Stimulated activated CD4-positive, alpha-beta T cell treated with anti-CD3 and anti-CD28 coated beads, Interleukin-1b, Interleukin-23, amount 100 ng/mL, for 4 hours (primary cell): Measurements from ENCODE around the gene JAML.
"Not testable (repeated sequence)": the region's sequence is repeated elsewhere in the genome, so short reads cannot be mapped to it uniquely, and the experiment has no call there.

Source experiments
- DNase-seq, 2 donors: peaks; one replicate each; pipeline ENCODE4 v3.0.0-alpha.2; 2020; ENCODE audit warnings: low read depth in 2 of 2

The JAML gene

GRCh38 chr11:118194835-118195627 lies 29.8 kb downstream of the JAML start:
- no peak for DNase-seq

DNA sequence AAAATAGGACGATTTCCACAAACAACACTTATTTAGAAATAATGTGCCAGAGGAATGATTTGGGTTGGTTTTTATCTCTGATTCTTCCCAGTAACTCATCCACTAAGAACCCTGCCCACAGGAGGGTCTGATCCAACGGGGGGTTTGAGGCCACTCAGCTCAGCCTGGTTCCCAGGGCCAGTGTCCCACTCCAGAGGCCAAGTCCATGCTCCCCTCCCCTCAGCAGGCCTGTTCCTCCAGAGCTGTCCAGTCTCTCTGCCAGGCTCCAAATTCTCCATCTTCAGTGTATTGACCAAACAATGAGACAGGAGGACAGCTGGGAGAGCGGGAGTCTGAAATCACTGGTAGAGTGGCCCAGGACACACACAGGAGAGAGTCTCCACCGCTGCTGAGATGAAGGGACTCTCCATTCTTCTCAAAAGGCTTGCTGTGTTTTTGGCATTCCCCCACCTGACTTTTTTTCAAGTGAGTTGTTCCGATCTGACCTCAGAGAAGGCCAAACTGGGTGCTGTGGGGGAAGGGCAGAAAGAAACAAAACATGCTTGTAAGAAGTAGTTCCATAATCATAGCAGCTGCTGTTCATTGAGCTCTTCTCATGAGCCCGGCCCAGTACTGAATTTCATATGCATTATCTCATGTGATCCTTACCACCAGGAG lies 30.8 kb downstream of the JAML start:
- no peak for DNase-seq

GRCh38 chr11:118192817-118193216 lies 32.0 kb downstream of the JAML start:
- not testable (repeated sequence) for DNase-seq

GRCh38 chr11:118190942-118191506 lies 33.8 kb downstream of the JAML start:
- DNase-seq, result not testable (repeated sequence)

DNA sequence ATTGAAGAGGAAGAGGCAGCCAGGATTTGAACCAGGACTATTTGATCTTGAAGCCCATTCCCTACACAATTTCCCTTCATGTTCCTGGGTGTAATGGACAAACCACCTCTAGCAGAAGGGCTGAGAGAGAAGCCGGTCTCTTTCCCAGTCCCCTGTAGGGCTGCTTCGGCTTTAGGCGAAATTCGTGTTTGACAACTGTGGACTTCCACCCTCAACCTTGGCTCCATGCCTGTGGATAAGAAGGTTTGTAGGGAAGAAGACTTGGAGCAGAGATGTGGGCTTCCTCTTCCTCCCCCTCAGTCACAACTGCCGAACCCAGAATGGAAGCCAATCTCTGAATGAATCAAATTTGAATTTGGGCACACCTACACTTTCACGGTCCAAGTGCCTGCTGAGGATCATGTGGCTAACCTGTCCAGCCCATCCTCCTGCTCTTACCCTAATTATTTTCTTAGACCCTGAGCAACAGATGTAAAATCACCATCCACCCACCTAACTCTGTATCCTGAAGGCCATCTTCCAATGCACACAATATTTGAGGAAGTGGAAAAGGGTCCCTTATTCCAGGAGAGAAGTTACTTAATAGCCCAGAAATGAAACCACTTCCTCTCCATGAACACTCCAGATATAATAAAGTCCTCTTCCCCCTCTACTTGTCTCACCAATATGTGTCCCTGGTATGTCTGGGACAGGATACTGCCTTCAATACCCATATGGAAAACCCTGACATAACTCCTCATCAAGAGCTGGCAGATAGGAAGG lies 38.3 kb downstream of the JAML start:
- no peak for DNase-seq

GRCh38 chr11:118184784-118185579 lies 39.8 kb downstream of the JAML start:
- DNase-seq, result no peak

GRCh38 chr11:118183691-118184090 lies 41.1 kb downstream of the JAML start:
- not testable (repeated sequence) for DNase-seq

- DNase-seq, result peak in 1 of 2 donors; percentile 7
Measured at GRCh38 chr11:118180300-118180703, 44.5 kb downstream of the JAML start.

- DNase-seq, result no peak
Measured at GRCh38 chr11:118176778-118177134, 48.1 kb downstream of the JAML start.

DNA sequence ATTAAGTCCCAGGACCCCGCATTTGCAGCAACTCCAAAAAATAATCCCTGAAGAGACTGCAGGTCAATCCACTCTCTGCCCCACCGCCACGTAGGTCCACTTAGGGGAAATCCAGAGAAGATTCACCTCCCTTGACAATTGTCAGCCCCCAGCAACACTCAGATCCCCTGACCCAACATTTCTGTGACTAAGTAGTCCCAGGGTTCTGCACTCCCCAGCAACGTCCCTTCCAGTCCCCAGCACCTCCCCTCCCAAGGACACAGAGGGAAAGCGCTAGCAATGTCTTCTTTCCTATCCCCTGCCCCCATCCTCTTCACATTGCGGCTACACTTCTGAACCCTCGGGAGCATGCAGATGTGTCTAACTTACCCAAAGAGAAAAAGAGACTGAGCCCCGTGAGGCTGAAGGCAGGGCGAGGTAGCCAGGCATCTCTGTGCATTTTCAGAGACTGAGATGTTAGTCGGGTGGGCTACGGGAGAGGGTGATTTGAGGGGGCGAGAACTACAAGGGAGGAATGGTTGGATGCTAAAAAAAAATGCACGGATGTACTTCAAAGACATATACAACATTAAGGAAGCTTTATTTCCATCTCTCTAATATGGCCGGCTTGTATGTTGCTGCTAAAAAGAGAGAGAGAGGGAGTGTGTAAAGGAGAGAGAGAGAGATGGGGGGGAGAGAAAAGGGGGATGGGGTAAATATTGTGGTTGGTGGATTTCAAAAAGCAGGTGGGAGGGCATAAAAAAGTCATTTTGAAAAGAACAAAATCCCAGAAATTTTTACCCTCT lies 48.6 kb downstream of the JAML start, which contains the start of gene SCN2B:
SCN2B (minus strand) TSS at position 647 of the 785 bp plus-strand sequence; CDS start at position 439, 208 bp downstream.
- DNase-seq, result no peak

GRCh38 chr11:118175031-118175992 lies 49.5 kb downstream of the JAML start:
- no peak for DNase-seq

DNA sequence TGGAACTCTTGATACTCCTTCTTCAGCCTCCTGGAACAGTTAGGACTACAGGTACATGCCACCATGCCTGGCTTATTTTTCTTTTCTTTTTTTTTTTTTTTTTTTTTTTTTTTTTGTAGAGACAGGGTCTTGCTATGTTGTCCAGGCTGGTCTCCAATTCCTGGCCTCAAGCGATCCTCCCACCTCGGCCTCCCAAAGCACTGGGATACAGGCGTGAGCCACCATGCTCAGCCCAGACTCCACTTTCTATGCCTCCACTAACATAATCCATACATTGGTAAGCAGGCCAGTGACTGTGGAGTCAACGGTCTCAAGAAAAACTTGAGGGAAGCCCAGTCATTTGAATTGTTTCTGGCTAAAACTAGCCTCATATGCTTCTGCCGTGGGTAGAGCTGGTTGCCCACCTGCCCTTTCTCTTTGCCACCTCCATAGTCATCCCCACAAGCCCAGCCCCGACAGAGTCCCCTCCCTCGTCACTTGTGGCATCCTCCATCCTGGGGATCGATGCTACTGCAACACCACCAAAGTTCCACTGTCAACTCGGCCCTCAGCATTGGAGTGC lies 50.7 kb downstream of the JAML start:
- DNase-seq, result no peak

GRCh38 chr11:118172356-118172755 lies 52.5 kb downstream of the JAML start:
- no peak for DNase-seq

- peak; percentile 63 to 67 for DNase-seq
Measured at GRCh38 chr11:118171269-118172062, 53.3 kb downstream of the JAML start.

DNA sequence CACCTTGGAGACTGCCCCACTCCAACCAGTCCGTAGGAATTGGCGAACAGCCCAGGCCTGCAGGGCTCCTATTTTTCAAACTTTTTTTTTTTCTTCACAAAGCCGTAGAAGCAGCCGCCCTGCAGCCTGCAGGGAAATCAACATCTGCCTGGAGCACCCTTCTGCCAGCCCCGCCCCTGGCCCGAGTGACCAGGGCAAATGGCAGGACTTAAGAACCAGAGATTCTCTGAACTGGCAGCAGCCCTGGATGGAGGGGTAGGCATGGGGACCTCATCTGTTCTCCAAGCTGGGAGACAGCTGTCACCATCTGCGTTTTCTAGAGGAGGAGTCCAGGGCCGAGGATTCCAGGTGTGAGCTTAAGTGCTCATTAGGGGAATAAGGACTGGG lies 53.9 kb downstream of the JAML start:
- no peak for DNase-seq

GRCh38 chr11:118170231-118170630 lies 54.6 kb downstream of the JAML start:
- DNase-seq, result no peak

DNA sequence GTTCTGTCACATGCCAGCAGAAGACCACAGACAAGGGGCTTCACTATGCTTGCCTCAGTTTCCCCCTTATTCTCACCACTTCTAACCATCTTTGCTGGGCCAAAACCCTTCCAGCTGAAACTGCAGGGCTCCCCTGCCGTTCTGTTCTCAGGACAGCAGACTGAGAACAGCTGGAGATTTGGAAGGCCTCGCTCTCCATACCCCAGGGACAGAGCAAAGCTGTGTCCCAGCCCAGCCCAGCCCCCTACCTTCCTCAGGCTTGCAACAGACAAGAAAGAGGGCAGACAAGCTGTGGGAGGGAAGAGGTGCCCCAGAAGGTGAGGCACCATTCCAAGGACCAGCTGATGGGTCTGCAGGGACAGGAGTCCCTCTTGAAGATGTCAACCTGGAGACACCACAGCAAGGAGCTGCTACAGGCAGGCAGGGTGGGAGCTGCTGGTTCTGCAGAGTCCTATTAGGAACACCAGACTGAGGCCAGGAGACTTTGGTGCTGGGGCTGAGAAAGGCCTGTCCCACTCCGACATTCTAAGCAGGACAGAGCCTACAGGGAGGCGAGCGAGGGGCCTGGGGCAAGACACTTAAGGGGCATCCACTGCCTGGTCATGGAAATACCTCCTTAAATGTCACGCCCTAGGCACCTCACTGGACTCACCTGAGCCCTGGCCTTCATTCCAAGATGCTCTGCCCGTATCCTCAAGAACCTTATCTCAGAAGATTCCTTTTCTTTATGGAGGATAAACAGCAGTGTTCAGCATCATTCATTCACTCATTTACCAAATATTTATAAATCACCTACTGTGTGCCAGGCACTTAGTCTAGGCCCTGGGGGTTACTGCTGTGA lies 55.3 kb downstream of the JAML start:
- DNase-seq, result no peak
